Bronchial epithelial cell (primary cell): Measurements from ENCODE around the gene LZTR1. TPM values are rescaled to one million over a fixed set of nuclear protein-coding genes. Genes with fewer than 3 reads are reported as not detected.
A peak's percentile ranks its signal among the peaks of the same experiment; 100 is the strongest.

ENCODE experiments used
- DNase-seq: peaks from one replicate; pipeline ENCODE4 v3.0.0-alpha.2; 2010; ENCODE audit warnings: low read depth
- FAIRE-seq: peaks from 2 replicates; lab custom pipeline; 2011; peaks lifted over from hg19 to GRCh38; lab: Jason Lieb, UNC
- H3K27me3 ChIP-seq: 2 replicates; pipeline ENCODE4 v1.5.1; 2011; ENCODE audit warnings: low read length; ENCODE audit not compliant: control insufficient read depth, insufficient read depth
- H3K36me3 ChIP-seq: 2 replicates; pipeline ENCODE4 v1.5.1; 2011; ENCODE audit warnings: low read length; ENCODE audit not compliant: control insufficient read depth, insufficient read depth
- H3K4me3 ChIP-seq: 2 replicates; pipeline ENCODE4 v1.5.1; 2011; ENCODE audit warnings: mild to moderate bottlenecking, low read depth, low read length, control low read depth
- CTCF ChIP-seq: IDR thresholded peaks from 2 replicates; pipeline ENCODE4 v1.5.1; 2011; ENCODE audit warnings: mild to moderate bottlenecking, moderate library complexity, low read length, control low read depth, inconsistent platforms; ENCODE audit not compliant: insufficient read depth, severe bottlenecking
- total RNA-seq: library from RNA; depleted of rRNA; stranded (reverse); fragments of >200 nt; gene quantifications from 2 replicates; pipeline ENCODE4 v1.2.1, GENCODE V29; 2014

The LZTR1 gene
- total RNA-seq, 1 donor from 2014 or later, result 14.7 TPM

GRCh38 chr22:20996598-20997535 lies 14.8 kb downstream of the LZTR1 start:
- FAIRE-seq (no peak), DNase-seq (no peak)
- no peak overlapping the region for H3K4me3 ChIP-seq
- peaks cover 35% of the 10 kb centered on the region for H3K36me3 ChIP-seq
- no peak for TF ChIP-seq CTCF
- no peaks in the 10 kb centered on the region for H3K27me3 ChIP-seq

GRCh38 chr22:20997536-20998257 lies 15.6 kb downstream of the LZTR1 start:
- H3K36me3 ChIP-seq, result peaks cover 27% of the 10 kb centered on the region
- FAIRE-seq (no peak), DNase-seq (no peak)
- H3K27me3 ChIP-seq, result no peaks in the 10 kb centered on the region
- no peak for TF ChIP-seq CTCF
- H3K4me3 ChIP-seq, result no peak overlapping the region

DNA sequence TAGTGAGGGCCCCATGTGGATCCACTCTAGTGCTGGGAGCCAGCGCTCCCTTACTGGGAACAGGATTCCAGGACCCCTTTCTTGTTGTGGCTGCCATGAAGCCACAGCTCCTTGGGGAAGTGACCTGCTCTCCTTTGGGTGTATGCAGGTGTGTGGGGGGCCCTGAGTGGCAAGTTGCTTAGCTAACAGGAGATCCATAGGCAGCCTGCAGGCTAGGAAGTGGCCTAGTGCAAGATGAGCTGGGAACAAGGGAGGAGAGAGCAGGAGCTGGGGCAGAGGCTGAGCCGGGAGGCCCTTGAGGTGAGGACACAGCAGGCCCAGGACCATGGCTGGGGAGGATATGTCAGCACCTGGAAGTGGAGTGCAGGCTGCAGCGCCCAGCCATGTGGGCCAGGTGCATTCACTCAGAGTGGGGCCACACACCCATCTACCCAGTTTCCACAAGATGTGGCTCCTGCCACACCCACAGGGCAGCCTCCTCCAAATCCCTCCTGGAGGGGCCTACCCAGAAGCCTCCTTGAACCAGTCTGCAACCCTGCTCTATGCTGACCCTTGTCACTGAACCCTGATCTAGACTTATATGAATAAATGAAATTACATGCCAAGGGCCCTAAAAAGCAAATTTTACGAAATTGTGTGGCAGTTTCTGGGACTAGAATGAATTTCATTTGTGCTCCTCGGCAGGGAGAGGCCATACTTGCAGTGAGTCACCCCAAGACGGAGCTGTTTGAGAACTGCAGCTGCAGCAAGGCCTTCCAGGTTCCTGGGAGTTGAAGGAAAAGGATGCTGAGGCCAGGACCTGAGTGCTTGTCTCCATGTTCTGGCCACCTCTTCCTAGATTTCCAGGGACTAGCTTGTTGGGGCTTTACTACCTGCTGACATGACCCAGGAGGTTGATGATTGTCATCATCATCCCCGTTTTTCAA lies 16.6 kb downstream of the LZTR1 start:
- TF ChIP-seq CTCF, result no peak
- H3K27me3 ChIP-seq, result no peaks in the 10 kb centered on the region
- FAIRE-seq (peak; percentile 50), DNase-seq (no peak)
- no peak overlapping the region for H3K4me3 ChIP-seq
- H3K36me3 ChIP-seq, result peaks cover 19% of the 10 kb centered on the region

GRCh38 chr22:20999350-21000206 lies 17.5 kb downstream of the LZTR1 start:
- Histone ChIP-seq H3K4me3 (no peak overlapping the region), H3K27me3 (no peaks in the 10 kb centered on the region), H3K36me3 (peaks cover 14% of the 10 kb centered on the region)
- FAIRE-seq (no peak), DNase-seq (no peak)
- no peak for TF ChIP-seq CTCF
